Mesothelial cell of epicardium (in vitro differentiated cells): Measurements from ENCODE around the gene GPR162. TPM values are rescaled to one million over a fixed set of nuclear protein-coding genes. Genes with fewer than 3 reads are reported as not detected.
"Not testable (repeated sequence)": the region's sequence is repeated elsewhere in the genome, so short reads cannot be mapped to it uniquely, and the experiment has no call there.

Source experiments
- DNase-seq, 2 experiments: peaks; one replicate each; pipeline ENCODE4 v3.0.0; 2021; ENCODE audit warnings: low spot score in 2 of 2; ENCODE audit not compliant: unreplicated experiment in 2 of 2
- H3K27ac Mint-ChIP-seq: 2 replicates; pipeline ENCODE4 v1.8.0; 2021; ENCODE audit warnings: mixed read lengths
- H3K27me3 Mint-ChIP-seq: 2 replicates; pipeline ENCODE4 v1.8.0; 2021; ENCODE audit warnings: low read depth, mixed read lengths
- H3K36me3 Mint-ChIP-seq: 2 replicates; pipeline ENCODE4 v1.8.0; 2021; ENCODE audit warnings: mixed read lengths
- H3K4me1 Mint-ChIP-seq: 2 replicates; pipeline ENCODE4 v1.8.0; 2021; ENCODE audit warnings: mixed read lengths
- H3K4me3 Mint-ChIP-seq: 2 replicates; pipeline ENCODE4 v1.8.0; 2021; ENCODE audit warnings: mild to moderate bottlenecking, moderate library complexity, mixed read lengths
- H3K9me3 Mint-ChIP-seq: 2 replicates; pipeline ENCODE4 v1.8.0; 2021; ENCODE audit warnings: mixed read lengths
- CTCF ChIP-seq: fragments of 200-600 bp; sonication (generic); IDR thresholded peaks from one replicate; pipeline ENCODE4 v1.5.0; 2021; ENCODE audit warnings: antibody characterized with exemption; ENCODE audit not compliant: unreplicated experiment
- total RNA-seq: library from RNA; stranded (reverse); gene quantifications from 3 replicates; pipeline ENCODE4 v1.2.1, GENCODE V29; 2021

The GPR162 gene
- total RNA-seq, 1 donor from 2014 or later: 10.8 TPM

GRCh38 chr12:6869049-6870021, 47.7 kb downstream of the GPR162 start:
- peak; percentile 90 for TF ChIP-seq CTCF
- H3K36me3 Mint-ChIP-seq: peaks cover 21% of the 10 kb centered on the region
- peaks cover 34% of the 10 kb centered on the region for H3K4me1 Mint-ChIP-seq
- H3K27me3 Mint-ChIP-seq: no peaks in the 10 kb centered on the region
- H3K4me3 Mint-ChIP-seq: peak overlapping the region; percentile 93
- peak overlapping the region; percentile 83 for H3K27ac Mint-ChIP-seq
- peak; percentile 70 to 89 for DNase-seq
- no peaks in the 10 kb centered on the region for H3K9me3 Mint-ChIP-seq

- Mint-ChIP-seq H3K4me1 (peaks cover 34% of the 10 kb centered on the region), H3K36me3 (peaks cover 13% of the 10 kb centered on the region)
- not testable (repeated sequence) for H3K9me3 Mint-ChIP-seq, H3K27ac Mint-ChIP-seq, H3K27me3 Mint-ChIP-seq, DNase-seq, H3K4me3 Mint-ChIP-seq
These were observed 48.7 kb downstream of the GPR162 start for GRCh38 chr12:6870304-6870703.

- Mint-ChIP-seq H3K4me1 (peaks cover 34% of the 10 kb centered on the region), H3K4me3 (peak overlapping the region; percentile 84), H3K27ac (no peak overlapping the region), H3K36me3 (peaks cover 11% of the 10 kb centered on the region), H3K9me3 (no peaks in the 10 kb centered on the region), H3K27me3 (no peaks in the 10 kb centered on the region)
- DNase-seq: no peak
- no peak for TF ChIP-seq CTCF
These were observed 49.7 kb downstream of the GPR162 start for GRCh38 chr12:6871052-6871957.

- H3K4me3 Mint-ChIP-seq: peak overlapping the region; percentile 84
These were observed 50.7 kb downstream of the GPR162 start for GRCh38 chr12:6872073-6873048.

More at GRCh38 chr12:6872073-6873048, 50.7 kb downstream of the GPR162 start:
- no peaks in the 10 kb centered on the region for H3K27me3 Mint-ChIP-seq
- H3K36me3 Mint-ChIP-seq: peaks cover 12% of the 10 kb centered on the region
- H3K9me3 Mint-ChIP-seq: no peaks in the 10 kb centered on the region
- H3K4me1 Mint-ChIP-seq: peaks cover 30% of the 10 kb centered on the region
- peak overlapping the region; percentile 59 for H3K27ac Mint-ChIP-seq
- peak; percentile 87 for TF ChIP-seq CTCF
- DNase-seq: peak; percentile 76 to 91
